OCI-LY7 (cell line): ENCODE results near the gene ABI2. TPM values are rescaled to one million over a fixed set of nuclear protein-coding genes. Genes with fewer than 3 reads are reported as not detected.
A peak's percentile ranks its signal among the peaks of the same experiment; 100 is the strongest.

Experiments
- BruUV-seq: library from RNA; stranded (reverse); fragments of 400-500 nt; replicated peaks from 2 replicates; lab custom pipeline; 2021; lab: Mats Ljungman, UMichigan
- CTCF ChIA-PET: fragments of 300-600 bp; sonication (Branson Sonifier 250); formaldehyde crosslinking; loops from one replicate; lab custom pipeline; 2022; ENCODE audit warnings: antibody characterized with exemption; ENCODE audit not compliant: unreplicated experiment; lab: Charles Lee
- POLR2A ChIA-PET: fragments of 300-600 bp; sonication (Branson Sonifier 250); formaldehyde crosslinking; loops from one replicate; lab custom pipeline; 2022; ENCODE audit warnings: antibody characterized with exemption; lab: Charles Lee
- DNase-seq: peaks from one replicate; pipeline ENCODE4 v3.0.0-alpha.2; 2015; ENCODE audit warnings: low spot score
- H2AFZ ChIP-seq: fragments of 200-600 bp; sonication (generic), shearing (Covaris generic); 2 replicates; pipeline ENCODE4 v1.6.1; 2014; ENCODE audit warnings: mild to moderate bottlenecking, antibody characterized with exemption, low read length, moderate library complexity
- H3K27ac ChIP-seq: fragments of 200-600 bp; sonication (generic); 2 replicates; pipeline ENCODE4 v1.5.1; 2014; ENCODE audit warnings: mixed run types, low read depth, mild to moderate bottlenecking, moderate library complexity, low read length, inconsistent platforms; ENCODE audit not compliant: poor library complexity, severe bottlenecking
- H3K36me3 ChIP-seq: fragments of 200-600 bp; sonication (generic); 2 replicates; pipeline ENCODE4 v1.6.1; 2014; ENCODE audit warnings: mild to moderate bottlenecking, antibody characterized with exemption, low read length, moderate library complexity, mixed read lengths; ENCODE audit not compliant: insufficient read depth
- H3K4me1 ChIP-seq: fragments of 200-600 bp; sonication (generic); 2 replicates; pipeline ENCODE4 v1.5.1; 2014; ENCODE audit warnings: mild to moderate bottlenecking, low read length; ENCODE audit not compliant: insufficient read depth, poor library complexity, severe bottlenecking
- H3K4me2 ChIP-seq: fragments of 200-600 bp; sonication (generic); 2 replicates; pipeline ENCODE4 v1.6.1; 2014; ENCODE audit warnings: mild to moderate bottlenecking, low read length
- H3K4me3 ChIP-seq: fragments of 200-600 bp; sonication (generic); 2 replicates; pipeline ENCODE4 v1.5.1; 2014; ENCODE audit warnings: mild to moderate bottlenecking, low read depth, low read length; ENCODE audit not compliant: poor library complexity, severe bottlenecking
- H3K79me2 ChIP-seq: fragments of 200-600 bp; sonication (generic); 2 replicates; pipeline ENCODE4 v1.6.1; 2016; ENCODE audit warnings: low read depth, mild to moderate bottlenecking, low read length, moderate library complexity, mixed read lengths; ENCODE audit not compliant: insufficient read depth
- H3K9me2 ChIP-seq: fragments of 200-600 bp; sonication (generic); 2 replicates; pipeline ENCODE4 v1.6.1; 2016; ENCODE audit warnings: mild to moderate bottlenecking, low read length, mixed read lengths; ENCODE audit not compliant: insufficient read depth
- H3K9me3 ChIP-seq: fragments of 200-600 bp; sonication (generic); 2 replicates; pipeline ENCODE4 v1.6.1; 2014; ENCODE audit warnings: mild to moderate bottlenecking, mixed run types, low read length, mixed read lengths
- H4K20me1 ChIP-seq: fragments of 200-600 bp; sonication (generic); 2 replicates; pipeline ENCODE4 v1.6.1; 2014; ENCODE audit warnings: mild to moderate bottlenecking, antibody characterized with exemption, low read length, moderate library complexity, mixed read lengths; ENCODE audit not compliant: insufficient read depth
- EZH2phosphoT487 ChIP-seq: fragments of 200-600 bp; sonication (generic); IDR thresholded peaks from 2 replicates; pipeline ENCODE4 v1.6.1; 2018; ENCODE audit warnings: low read depth, borderline replicate concordance, mild to moderate bottlenecking, mixed run types, antibody characterized with exemption, low read length, moderate library complexity, mixed read lengths
- intact Hi-C: fragments of 100-400 bp; cut with micrococcal nuclease; formaldehyde crosslinking; loops from one replicate; pipeline ENCODE4 v1.10.0; 2022; ENCODE audit not compliant: unreplicated experiment
- total RNA-seq, 2 experiments: library from RNA; depleted of rRNA in 1 of 2; stranded (reverse); fragments of >200 nt in 1 of 2; shearing (Covaris generic) in 1 of 2; gene quantifications; 2 replicates each; pipeline ENCODE4 v1.2.3, GENCODE V29; 2014 to 2022
- TF ChIP-seq, protein P1 (sequence below): fragments of 200-600 bp; sonication (generic); conservative IDR thresholded peaks from 2 replicates; pipeline ENCODE4 v1.5.1; 2014; ENCODE audit warnings: mild to moderate bottlenecking, antibody characterized with exemption, low read length, moderate library complexity, mixed read lengths

ABI2 gene
- total RNA-seq, 2 experiments from 2014 or later, result 37.9 to 64.6 TPM

DNA sequence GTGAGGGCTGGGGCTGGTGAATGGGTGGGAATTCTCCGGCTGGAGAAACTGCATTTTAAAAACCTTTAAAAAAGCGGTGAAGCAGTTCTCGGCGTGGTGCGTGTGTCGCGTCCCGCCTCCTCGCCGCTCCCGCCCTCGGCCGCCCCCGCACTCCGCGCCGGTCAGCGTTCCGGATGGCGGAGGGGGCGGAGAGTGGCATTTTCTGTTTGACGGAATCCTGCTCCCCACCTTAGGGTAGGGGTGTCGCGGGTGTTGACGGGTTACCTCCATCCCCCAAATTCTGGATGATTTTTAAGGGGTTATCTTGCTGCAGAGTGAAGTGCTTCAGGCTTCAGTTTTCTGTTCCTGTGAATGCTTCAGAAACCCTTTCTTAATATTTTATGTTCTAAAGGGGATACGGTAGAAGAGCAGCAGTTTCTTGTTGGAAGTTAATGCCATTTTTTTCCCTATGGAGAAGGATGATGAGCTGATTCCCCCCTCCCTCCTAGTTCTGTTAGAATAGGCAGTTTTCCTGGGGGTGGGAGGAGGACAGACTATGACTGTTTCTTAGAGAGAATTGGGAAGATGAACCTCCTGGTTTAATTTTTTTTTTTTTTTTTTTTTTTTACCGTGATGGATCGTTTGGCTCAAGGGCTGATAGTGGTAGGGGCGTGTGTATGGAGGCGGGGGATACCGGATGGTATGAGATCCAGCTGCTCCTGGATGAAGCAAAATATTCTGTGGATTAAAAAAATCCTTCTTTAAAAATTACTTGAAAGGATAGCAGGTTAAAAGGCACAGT is 756 bp downstream of the ABI2 start:
- peak overlapping the region; percentile 93 for H2AFZ ChIP-seq
- ChIA-PET CTCF (no interaction called here), POLR2A (interaction anchor here (0.7 to 1.0 kb wide), 2 partner anchors 26 to 104 kb away, joined by 3 read pairs; no protein-coding TSS in a partner anchor)
- H3K36me3 ChIP-seq, result no peaks in the 10 kb centered on the region; the same call in 1 of the 2 replicates
- H3K9me2 ChIP-seq, result no peaks in the 10 kb centered on the region
- H3K9me3 ChIP-seq, result no peaks in the 10 kb centered on the region
- peak overlapping the region; percentile 83 for H3K4me3 ChIP-seq
- intact Hi-C loops, result loop anchor here (1.0 to 10.0 kb wide), 2 partner anchors 90 to 326 kb away; partner anchors contain the start of gene CYP20A1
- no TSS peak for BruUV-seq
- H3K27ac ChIP-seq, result peak overlapping the region; percentile 52
- TF ChIP-seq, protein P1, sequence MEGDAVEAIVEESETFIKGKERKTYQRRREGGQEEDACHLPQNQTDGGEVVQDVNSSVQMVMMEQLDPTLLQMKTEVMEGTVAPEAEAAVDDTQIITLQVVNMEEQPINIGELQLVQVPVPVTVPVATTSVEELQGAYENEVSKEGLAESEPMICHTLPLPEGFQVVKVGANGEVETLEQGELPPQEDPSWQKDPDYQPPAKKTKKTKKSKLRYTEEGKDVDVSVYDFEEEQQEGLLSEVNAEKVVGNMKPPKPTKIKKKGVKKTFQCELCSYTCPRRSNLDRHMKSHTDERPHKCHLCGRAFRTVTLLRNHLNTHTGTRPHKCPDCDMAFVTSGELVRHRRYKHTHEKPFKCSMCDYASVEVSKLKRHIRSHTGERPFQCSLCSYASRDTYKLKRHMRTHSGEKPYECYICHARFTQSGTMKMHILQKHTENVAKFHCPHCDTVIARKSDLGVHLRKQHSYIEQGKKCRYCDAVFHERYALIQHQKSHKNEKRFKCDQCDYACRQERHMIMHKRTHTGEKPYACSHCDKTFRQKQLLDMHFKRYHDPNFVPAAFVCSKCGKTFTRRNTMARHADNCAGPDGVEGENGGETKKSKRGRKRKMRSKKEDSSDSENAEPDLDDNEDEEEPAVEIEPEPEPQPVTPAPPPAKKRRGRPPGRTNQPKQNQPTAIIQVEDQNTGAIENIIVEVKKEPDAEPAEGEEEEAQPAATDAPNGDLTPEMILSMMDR, result no peak
- TF ChIP-seq EZH2phosphoT487, result no peak
- peak; percentile 50 for DNase-seq
- peaks cover 30% of the 10 kb centered on the region for H3K4me1 ChIP-seq
- H4K20me1 ChIP-seq, result peaks cover 3% of the 10 kb centered on the region; the same call in 1 of the 2 replicates
- H3K4me2 ChIP-seq, result peak overlapping the region; percentile 95
- H3K79me2 ChIP-seq, result peaks cover 47% of the 10 kb centered on the region

DNA sequence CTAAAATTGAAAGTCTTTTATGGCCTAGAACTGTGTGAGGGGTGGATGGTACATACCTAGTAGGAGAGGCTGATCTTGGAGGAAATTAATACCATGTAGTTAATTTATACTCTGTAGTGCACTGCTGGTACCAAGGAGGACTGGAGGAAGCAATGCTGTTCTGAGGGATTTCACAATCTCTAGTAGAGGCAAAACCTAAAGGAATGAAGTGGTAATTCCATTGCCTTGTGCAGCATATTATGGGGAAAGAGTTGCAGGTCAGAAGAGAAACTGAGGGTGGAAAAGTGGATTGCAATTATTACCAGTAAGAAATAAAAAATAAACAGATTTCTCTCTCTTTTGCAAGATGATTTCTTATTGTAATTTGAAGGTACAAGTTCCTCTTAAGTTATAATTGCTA is 2.2 kb downstream of the ABI2 start:
- POLR2A ChIA-PET, result interaction anchor here (0.7 to 1.2 kb wide), 2 partner anchors 35 to 91 kb away, joined by 3 read pairs; no protein-coding TSS in a partner anchor
- Histone ChIP-seq H3K4me3 (peak overlapping the region; percentile 83), H2AFZ (no peak overlapping the region), H4K20me1 (peaks cover 3% of the 10 kb centered on the region; the same call in 1 of the 2 replicates), H3K9me3 (no peaks in the 10 kb centered on the region), H3K4me1 (peaks cover 30% of the 10 kb centered on the region), H3K27ac (no peak overlapping the region), H3K36me3 (peaks cover 8% of the 10 kb centered on the region), H3K79me2 (peaks cover 49% of the 10 kb centered on the region), H3K4me2 (peak overlapping the region; percentile 95), H3K9me2 (no peaks in the 10 kb centered on the region)
- CTCF ChIA-PET, result no interaction called here
- DNase-seq, result no peak
- intact Hi-C loops, result no loop called here
- TF ChIP-seq EZH2phosphoT487, result no peak
- no TSS peak for BruUV-seq

- H3K36me3 ChIP-seq, result peaks cover 29% of the 10 kb centered on the region
- ChIA-PET CTCF (no interaction called here), POLR2A (interaction anchor here (0.7 kb wide), 1 partner anchor 123 kb away, joined by 3 read pairs; no protein-coding TSS in a partner anchor)
- no peak overlapping the region for H2AFZ ChIP-seq
- no peaks in the 10 kb centered on the region for H3K4me1 ChIP-seq
- no peaks in the 10 kb centered on the region for H3K9me2 ChIP-seq
- H3K27ac ChIP-seq, result no peak overlapping the region
- no TSS peak for BruUV-seq
- TF ChIP-seq EZH2phosphoT487, result no peak
- no peak overlapping the region for H3K4me2 ChIP-seq
- peaks cover 32% of the 10 kb centered on the region for H3K79me2 ChIP-seq
- H3K9me3 ChIP-seq, result peaks cover 7% of the 10 kb centered on the region; the same call in 1 of the 2 replicates
- peaks cover 4% of the 10 kb centered on the region; the same call in 1 of the 2 replicates for H4K20me1 ChIP-seq
- DNase-seq, result no peak
- intact Hi-C loops, result no loop called here
- H3K4me3 ChIP-seq, result no peak overlapping the region
Measured at GRCh38 chr2:203338322-203338721, 10.1 kb downstream of the ABI2 start.
